ENCODE results near the gene GLIS1. TPM values are rescaled to one million over a fixed set of nuclear protein-coding genes. Genes with fewer than 3 reads are reported as not detected.

The GLIS1 gene
- total and polyA plus RNA-seq, 2 of the 8 experiments (the other 6 are each of a cell fraction or from before 2014, with no cell fraction given), result 0.15 to 0.22 TPM

DNA sequence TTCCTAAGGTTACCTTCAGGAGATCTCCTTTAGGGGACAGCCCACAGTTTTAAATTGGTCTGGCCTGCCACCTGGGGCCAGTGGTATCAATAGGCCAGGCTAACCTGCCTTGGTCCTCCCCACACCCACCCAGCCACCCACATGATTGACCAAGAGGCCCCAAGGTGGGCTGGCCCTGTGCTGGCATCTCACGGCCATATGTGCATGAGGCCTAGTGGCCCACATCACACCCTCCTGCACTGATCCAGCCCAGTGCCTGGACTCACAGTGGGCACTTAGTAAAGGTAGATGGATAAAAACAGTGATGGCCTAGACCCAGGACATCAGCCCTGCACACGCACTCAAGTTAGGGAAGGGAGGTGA is 197.7 kb downstream of the GLIS1 start:
- no peak overlapping the region for H2BK120ac ChIP-seq (replicated peaks; ENCODE audit: low read depth, low read length)
- H3K27ac ChIP-seq (ENCODE audit: low read depth, low read length), result no peak overlapping the region
- no peak overlapping the region for H4K91ac ChIP-seq (replicated peaks; ENCODE audit: insufficient read length, low read length)
- H2BK5ac ChIP-seq (ENCODE audit: low read depth, low read length), result no peak overlapping the region
- H3K27me3 ChIP-seq (replicated peaks in 1 of 4; ENCODE audit: control insufficient read depth in 3 of 4, extremely low read depth in 1 of 4, insufficient read depth in 3 of 4, low read length in 3 of 4), result 0 out of 7 replicates have a peak, but pooled peaks cover 0 to 2% (median 0%) of the 10 kb centered on the region in 4 experiments
- H4K5ac ChIP-seq (ENCODE audit: insufficient read length, low read depth, low read length), result no peak overlapping the region
- H2BK12ac ChIP-seq (ENCODE audit: low read depth, low read length), result peak overlapping the region; percentile 23; the same call in 1 of the 2 replicates
- DNase-seq (ENCODE audit: low read depth in 1 of 2, low spot score in 2 of 2) (no peak), FAIRE-seq (no peak)
- no peaks in the 10 kb centered on the region for H3K36me3 ChIP-seq (ENCODE audit: control insufficient read depth in 2 of 4, insufficient read depth in 4 of 4, low read length in 3 of 4)
- no peaks in the 10 kb centered on the region for H3K79me1 ChIP-seq (ENCODE audit: low read depth, low read length)
- POLR2A ChIA-PET (ENCODE audit: partially characterized antibody), result no interaction called here
- no peaks in the 10 kb centered on the region for H3K79me2 ChIP-seq (ENCODE audit: control insufficient read depth in 1 of 2, insufficient read depth in 2 of 2, low read length in 2 of 2)
- peaks cover 4% of the 10 kb centered on the region; the same call in 1 of the 2 replicates for H3K23me2 ChIP-seq (ENCODE audit: low read depth, low read length)
- no peak overlapping the region for H3K23ac ChIP-seq (ENCODE audit: insufficient read length)
- H3K4me2 ChIP-seq (ENCODE audit: insufficient read depth in 1 of 2, low read depth in 2 of 2, low read length in 2 of 2), result no peak overlapping the region
- no peak overlapping the region for H2AK5ac ChIP-seq (ENCODE audit: low read depth, low read length)
- H3K18ac ChIP-seq (ENCODE audit: extremely low read depth, low read length), result no peak overlapping the region
- no peak overlapping the region for H3K4ac ChIP-seq (replicated peaks; ENCODE audit: insufficient read length, low read depth, low read length)
- no peaks in the 10 kb centered on the region; a peak in 2 of 7 replicates for H3K4me1 ChIP-seq (replicated peaks in 1 of 4; ENCODE audit: control insufficient read depth in 3 of 4, insufficient read depth in 4 of 4, low read length in 3 of 4)
- no peak overlapping the region for H3K56ac ChIP-seq (replicated peaks; ENCODE audit: insufficient read length, low read depth, low read length)
- CTCF ChIA-PET (ENCODE audit: partially characterized antibody), result interaction anchor here (0.8 to 1.9 kb wide), 8 partner anchors 10 to 211 kb away, joined by 3 to 10 read pairs (median 4); no protein-coding TSS in a partner anchor
- H4K20me1 ChIP-seq (replicated peaks in 1 of 2; ENCODE audit: control insufficient read depth in 1 of 2, insufficient read depth in 2 of 2, low read length in 2 of 2), result peaks cover 0 to 3% of the 10 kb centered on the region in 2 experiments
- H3K9ac ChIP-seq (replicated peaks in 1 of 4; ENCODE audit: extremely low read depth in 1 of 4, low read depth in 3 of 4, low read length in 3 of 4), result no peak overlapping the region
- no peak overlapping the region for H2BK20ac ChIP-seq (ENCODE audit: low read length)
- 85% methylated on average over 2 of the region's 2 CpGs; no CpG with 5 or more reads in 1 of the 2 experiments for WGBS, 2 experiments (ENCODE audit: extremely low coverage in 1 of 2, insufficient coverage in 1 of 2, insufficient read length in 1 of 2, insufficient replicate concordance in 2 of 2, low coverage in 1 of 2, low lambda C conversion rate in 2 of 2, missing lambda C conversion rate in 1 of 2)
- no peak overlapping the region for H2BK15ac ChIP-seq (ENCODE audit: low read length)
- H4K8ac ChIP-seq (ENCODE audit: extremely low read depth, insufficient read depth, low read length), result no peak overlapping the region
- no peak overlapping the region for H3K4me3 ChIP-seq (ENCODE audit: extremely low read depth in 1 of 4, insufficient read depth in 2 of 4, low read depth in 3 of 4, low read length in 4 of 4)
- H3K14ac ChIP-seq (ENCODE audit: insufficient read length), result no peak overlapping the region
- no peak overlapping the region for H2AFZ ChIP-seq (ENCODE audit: low read length)
- H3K9me3 ChIP-seq (ENCODE audit: insufficient read depth in 2 of 2, low read depth in 1 of 2, low read length in 1 of 2), result no peaks in the 10 kb centered on the region
- TF ChIP-seq, protein P1, sequence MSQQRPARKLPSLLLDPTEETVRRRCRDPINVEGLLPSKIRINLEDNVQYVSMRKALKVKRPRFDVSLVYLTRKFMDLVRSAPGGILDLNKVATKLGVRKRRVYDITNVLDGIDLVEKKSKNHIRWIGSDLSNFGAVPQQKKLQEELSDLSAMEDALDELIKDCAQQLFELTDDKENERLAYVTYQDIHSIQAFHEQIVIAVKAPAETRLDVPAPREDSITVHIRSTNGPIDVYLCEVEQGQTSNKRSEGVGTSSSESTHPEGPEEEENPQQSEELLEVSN (IDR thresholded peaks at IDR 0.05), result no peak
- TF ChIP-seq EP300 (IDR thresholded peaks at IDR 0.05; ENCODE audit: borderline replicate concordance in 1 of 2, low read depth in 2 of 2, low read length in 2 of 2) (no peak), POLR2AphosphoS5 (IDR thresholded peaks at IDR 0.05; ENCODE audit: low read depth, low read length) (no peak)

All from H1 (cell line).